Astrocyte of the hippocampus (primary cell): ENCODE data around the gene ASTE1.
A peak's percentile ranks its signal among the peaks of the same experiment; 100 is the strongest.
"Not testable (repeated sequence)": the region's sequence is repeated elsewhere in the genome, so short reads cannot be mapped to it uniquely, and the experiment has no call there.

Experiments
- DNase-seq: peaks from one replicate; pipeline ENCODE4 v3.0.0; 2011; ENCODE audit warnings: low read depth, low spot score

ASTE1 gene

GRCh38 chr3:131026321-131027151, at the start of gene ASTE1, which contains the start of gene NEK11:
Gene ASTE1, minus strand, starts transcription at chr3:131026825. Its CDS starts 1,519 bp downstream, at chr3:131025306.
Gene NEK11, plus strand, starts transcription at chr3:131026877. Its CDS starts 2,832 bp downstream, at chr3:131029709.
- DNase-seq = peak; percentile 94

GRCh38 chr3:131075632-131076328, 49.2 kb upstream of the ASTE1 start:
- DNase-seq = no peak

GRCh38 chr3:131072845-131073244, 46.2 kb upstream of the ASTE1 start:
- no peak for DNase-seq

- no peak for DNase-seq
These were observed 45.5 kb upstream of the ASTE1 start for GRCh38 chr3:131072099-131072559.

- no peak for DNase-seq
These were observed 41.4 kb upstream of the ASTE1 start for GRCh38 chr3:131067983-131068382.

GRCh38 chr3:131053043-131053859, 26.6 kb upstream of the ASTE1 start:
- peak; percentile 25 for DNase-seq

GRCh38 chr3:131050001-131050400, 23.4 kb upstream of the ASTE1 start:
- no peak for DNase-seq

- no peak for DNase-seq
These were observed 21.4 kb upstream of the ASTE1 start for GRCh38 chr3:131048030-131048429.

- DNase-seq = no peak
These were observed 21.0 kb upstream of the ASTE1 start for GRCh38 chr3:131047582-131047981.

GRCh38 chr3:131042271-131042985, 15.8 kb upstream of the ASTE1 start:
- not testable (repeated sequence) for DNase-seq

GRCh38 chr3:131038326-131038725, 11.7 kb upstream of the ASTE1 start:
- no peak for DNase-seq

- DNase-seq = peak; percentile 79
These were observed 10.4 kb upstream of the ASTE1 start for GRCh38 chr3:131036986-131037385.

GRCh38 chr3:131036200-131036816, 9.7 kb upstream of the ASTE1 start:
- peak; percentile 69 for DNase-seq

- peak; percentile 61 for DNase-seq
These were observed 7.0 kb upstream of the ASTE1 start for GRCh38 chr3:131033480-131034080.

- no peak for DNase-seq
These were observed 5.0 kb upstream of the ASTE1 start for GRCh38 chr3:131031660-131032059.

GRCh38 chr3:131028844-131029243, 2.2 kb upstream of the ASTE1 start:
- DNase-seq = no peak

GRCh38 chr3:131025539-131025938, 1.1 kb downstream of the ASTE1 start:
- DNase-seq = no peak

GRCh38 chr3:131020122-131020693, 6.4 kb downstream of the ASTE1 start:
- no peak for DNase-seq

- DNase-seq = no peak
These were observed 7.7 kb downstream of the ASTE1 start for GRCh38 chr3:131018970-131019369.

- no peak for DNase-seq
These were observed 16.9 kb downstream of the ASTE1 start for GRCh38 chr3:131009698-131010097.
